Adrenal gland (tissue), 12 donors: Measurements from ENCODE around the gene SAMM50. TPM values are rescaled to one million over a fixed set of nuclear protein-coding genes. Genes with fewer than 3 reads are reported as not detected.

Experiments used
- DNase-seq, 7 donors: peaks; one replicate each; pipeline ENCODE4 v3.0.0-alpha.2; 2019 to 2020
- H3K27ac ChIP-seq, 5 donors: fragments of 200-600 bp; sonication (generic) in 4 of 5; 1 replicate in 3 of 5; 2 replicates in 2 of 5; pipeline versions ENCODE4 v1.5.1 to v1.8.0; 2016 to 2020; ENCODE audit warnings: mild to moderate bottlenecking in 1 of 5
- H3K27me3 ChIP-seq: fragments of 200-600 bp; 2 replicates; pipeline ENCODE4 v1.8.0; 2021
- H3K36me3 ChIP-seq, 2 donors: fragments of 200-600 bp; replicated peaks in 1 of 2; 1 replicate in 1 of 2; 2 replicates in 1 of 2; pipeline versions ENCODE4 v1.5.1 to v1.8.0; 2018 to 2022
- H3K4me1 ChIP-seq, 2 donors: fragments of 200-600 bp; replicated peaks in 1 of 2; 1 replicate in 1 of 2; 2 replicates in 1 of 2; pipeline versions ENCODE4 v1.5.1 to v1.8.0; 2018 to 2021
- H3K4me3 ChIP-seq, 4 donors: fragments of 200-600 bp; sonication (generic) in 3 of 4; one replicate each; pipeline ENCODE4 v1.5.1; 2016 to 2018
- H3K9me3 ChIP-seq, 3 donors: fragments of 200-600 bp; sonication (generic) in 1 of 3; replicated peaks in 1 of 3; 1 replicate in 2 of 3; 2 replicates in 1 of 3; pipeline versions ENCODE4 v1.5.1 to v1.8.0; 2016 to 2021
- POLR2A ChIP-seq, 2 donors: fragments of 450-650 bp; IDR thresholded peaks; one replicate each; pipeline ENCODE4 v1.6.1; 2017; ENCODE audit warnings: antibody characterized with exemption in 2 of 2, mild to moderate bottlenecking in 2 of 2, moderate library complexity in 1 of 2
- WGBS, 4 donors: extraction: QIAGEN DNeasy Blood & Tissue Kit in 2 of 4; methylation state at CpG; one replicate each; pipeline versions ENCODE4 v1.1.5 to v1.1.7; 2013 to 2017; 5-methylcytosine and 5-hydroxymethylcytosine counted together
- intact Hi-C, 2 donors: fragments of 100-400 bp; cut with DNase I; formaldehyde crosslinking; loops; one replicate each; pipeline versions ENCODE4 v1.14.1 to v1.15.0; 2022 to 2023
- polyA plus RNA-seq, 3 donors: library from polyadenylated mRNA; stranded (reverse); fragments of 200-250 nt in 2 of 3; fragments of 350-450 nt in 1 of 3; fragmentation: Illumina TruSeq in 1 of 3; extraction: RNeasy Lipid Tissue Mini Kit (QIAGEN cat#74804) in 1 of 3; gene quantifications; one replicate each; pipeline ENCODE4 v1.2.3, GENCODE V29; 2013 to 2014
- total RNA-seq, 9 donors: library from RNA; depleted of rRNA in 4 of 9; stranded (reverse); fragments of >200 nt in 4 of 9; fragments of 120-200 nt in 1 of 9; fragmentation: NEBNext Ultra II Directional in 1 of 9; extraction: Animal tissue kit (Norgen Biotek cat#: 25700) in 1 of 9; gene quantifications; one replicate each; pipeline versions ENCODE4 v1.1.0 to v1.2.4, GENCODE V29; 2013 to 2023
- TF ChIP-seq, protein P1 (sequence below), 6 experiments: fragments of 450-650 bp in 4 of 6; fragments of 200-600 bp in 2 of 6; sonication (generic) in 1 of 6; IDR thresholded peaks; 1 replicate in 5 of 6; 2 replicates in 1 of 6; pipeline versions ENCODE4 v1.5.1 to v1.8.0; 2016 to 2021; ENCODE audit warnings: antibody characterized with exemption in 6 of 6, mild to moderate bottlenecking in 2 of 6, moderate library complexity in 1 of 6
- donor health status: healthy with polysubstance abuse.
- donor health status: Bipolar disorder and iron deficiency.
- donor health status: DM: yes; HTN: yes; CAD: no.
- donor health status: DM: no; HTN: no; CAD: no.
- donor health status: DM: no; HTN: no; CAD: no.
- donor health status: DM: yes; HTN: yes; CAD: no.

Gene SAMM50
- total and polyA plus RNA-seq, 12 donors = 15.8 to 91.5 (median 57.2) TPM

- H3K4me3 ChIP-seq = no peak overlapping the region
- TF ChIP-seq, protein P1, sequence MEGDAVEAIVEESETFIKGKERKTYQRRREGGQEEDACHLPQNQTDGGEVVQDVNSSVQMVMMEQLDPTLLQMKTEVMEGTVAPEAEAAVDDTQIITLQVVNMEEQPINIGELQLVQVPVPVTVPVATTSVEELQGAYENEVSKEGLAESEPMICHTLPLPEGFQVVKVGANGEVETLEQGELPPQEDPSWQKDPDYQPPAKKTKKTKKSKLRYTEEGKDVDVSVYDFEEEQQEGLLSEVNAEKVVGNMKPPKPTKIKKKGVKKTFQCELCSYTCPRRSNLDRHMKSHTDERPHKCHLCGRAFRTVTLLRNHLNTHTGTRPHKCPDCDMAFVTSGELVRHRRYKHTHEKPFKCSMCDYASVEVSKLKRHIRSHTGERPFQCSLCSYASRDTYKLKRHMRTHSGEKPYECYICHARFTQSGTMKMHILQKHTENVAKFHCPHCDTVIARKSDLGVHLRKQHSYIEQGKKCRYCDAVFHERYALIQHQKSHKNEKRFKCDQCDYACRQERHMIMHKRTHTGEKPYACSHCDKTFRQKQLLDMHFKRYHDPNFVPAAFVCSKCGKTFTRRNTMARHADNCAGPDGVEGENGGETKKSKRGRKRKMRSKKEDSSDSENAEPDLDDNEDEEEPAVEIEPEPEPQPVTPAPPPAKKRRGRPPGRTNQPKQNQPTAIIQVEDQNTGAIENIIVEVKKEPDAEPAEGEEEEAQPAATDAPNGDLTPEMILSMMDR (IDR thresholded peaks at IDR 0.05) = no peak
- no peak for TF ChIP-seq POLR2A (IDR thresholded peaks at IDR 0.05)
- H3K36me3 ChIP-seq = peaks cover 0 to 78% of the 10 kb centered on the region in 2 donors
- DNase-seq = no peak
- H3K27me3 ChIP-seq = no peaks in the 10 kb centered on the region
- intact Hi-C loops = no loop called here
- 77 to 82% (median 80%) methylated on average over 19 of the region's 19 CpGs for WGBS, 4 donors
- no peak overlapping the region for H3K27ac ChIP-seq
- H3K9me3 ChIP-seq = no peaks in the 10 kb centered on the region
- no peaks in the 10 kb centered on the region for H3K4me1 ChIP-seq
Measured at GRCh38 chr22:43974028-43974545, 18.8 kb downstream of the SAMM50 start.

DNA sequence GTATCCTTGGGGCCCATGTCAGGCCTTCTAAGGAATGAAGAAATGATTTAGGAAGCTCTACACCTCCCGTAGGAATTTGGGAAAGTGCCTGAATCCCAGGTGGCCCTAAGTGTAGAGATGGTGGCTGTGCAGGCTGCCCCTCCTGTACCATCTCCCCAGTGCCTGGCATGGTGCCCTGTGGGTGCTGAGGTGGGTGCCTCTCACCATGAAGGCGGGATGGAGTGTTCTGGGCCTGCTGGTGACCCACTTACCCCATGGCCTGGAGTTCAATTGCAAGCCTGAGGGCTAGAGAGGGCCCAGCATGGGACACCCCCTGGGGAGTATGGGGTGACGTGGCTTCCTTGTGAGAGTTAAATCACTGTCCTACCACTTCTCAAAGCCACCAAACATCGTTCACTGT lies 19.8 kb downstream of the SAMM50 start:
- H3K4me3 ChIP-seq = no peak overlapping the region
- H3K4me1 ChIP-seq = no peaks in the 10 kb centered on the region
- H3K9me3 ChIP-seq = no peaks in the 10 kb centered on the region
- intact Hi-C loops = no loop called here
- peaks cover 0 to 84% of the 10 kb centered on the region in 2 donors for H3K36me3 ChIP-seq
- no peak for TF ChIP-seq POLR2A (IDR thresholded peaks at IDR 0.05)
- TF ChIP-seq, protein P1 (IDR thresholded peaks at IDR 0.05) = no peak
- DNase-seq = no peak
- H3K27me3 ChIP-seq = no peaks in the 10 kb centered on the region
- no peak overlapping the region for H3K27ac ChIP-seq
- WGBS, 4 donors = 67 to 91% (median 76%) methylated on average over 1 to 4 of the region's 4 CpGs

GRCh38 chr22:43976861-43977795 lies 21.9 kb downstream of the SAMM50 start:
- no peak overlapping the region for H3K4me3 ChIP-seq
- no peak for DNase-seq

GRCh38 chr22:43978558-43978957 lies 23.3 kb downstream of the SAMM50 start:
- H3K4me3 ChIP-seq = no peak overlapping the region
- WGBS, 4 donors = 85 to 94% (median 87%) methylated on average over 4 of the region's 4 CpGs
- TF ChIP-seq POLR2A (IDR thresholded peaks at IDR 0.05) = no peak
- TF ChIP-seq, protein P1 (IDR thresholded peaks at IDR 0.05) = no peak
- no peak overlapping the region for H3K27ac ChIP-seq
- DNase-seq = no peak
- H3K36me3 ChIP-seq = peaks cover 0 to 92% of the 10 kb centered on the region in 2 donors
- no peaks in the 10 kb centered on the region for H3K27me3 ChIP-seq
- intact Hi-C loops = no loop called here
- H3K9me3 ChIP-seq = no peaks in the 10 kb centered on the region
- H3K4me1 ChIP-seq = no peaks in the 10 kb centered on the region

More at GRCh38 chr22:43976861-43977795, 21.9 kb downstream of the SAMM50 start:
- H3K4me1 ChIP-seq = no peaks in the 10 kb centered on the region
- no peak for TF ChIP-seq POLR2A (IDR thresholded peaks at IDR 0.05)
- TF ChIP-seq, protein P1 (IDR thresholded peaks at IDR 0.05) = no peak
- H3K27me3 ChIP-seq = no peaks in the 10 kb centered on the region
- no peak overlapping the region for H3K27ac ChIP-seq
- intact Hi-C loops = no loop called here
- peaks cover 0 to 92% of the 10 kb centered on the region in 2 donors for H3K36me3 ChIP-seq
- WGBS, 4 donors = 85 to 91% (median 87%) methylated on average over 13 to 19 of the region's 19 CpGs
- no peaks in the 10 kb centered on the region for H3K9me3 ChIP-seq
